ENCODE results near the gene PIP5KL1.

DNA sequence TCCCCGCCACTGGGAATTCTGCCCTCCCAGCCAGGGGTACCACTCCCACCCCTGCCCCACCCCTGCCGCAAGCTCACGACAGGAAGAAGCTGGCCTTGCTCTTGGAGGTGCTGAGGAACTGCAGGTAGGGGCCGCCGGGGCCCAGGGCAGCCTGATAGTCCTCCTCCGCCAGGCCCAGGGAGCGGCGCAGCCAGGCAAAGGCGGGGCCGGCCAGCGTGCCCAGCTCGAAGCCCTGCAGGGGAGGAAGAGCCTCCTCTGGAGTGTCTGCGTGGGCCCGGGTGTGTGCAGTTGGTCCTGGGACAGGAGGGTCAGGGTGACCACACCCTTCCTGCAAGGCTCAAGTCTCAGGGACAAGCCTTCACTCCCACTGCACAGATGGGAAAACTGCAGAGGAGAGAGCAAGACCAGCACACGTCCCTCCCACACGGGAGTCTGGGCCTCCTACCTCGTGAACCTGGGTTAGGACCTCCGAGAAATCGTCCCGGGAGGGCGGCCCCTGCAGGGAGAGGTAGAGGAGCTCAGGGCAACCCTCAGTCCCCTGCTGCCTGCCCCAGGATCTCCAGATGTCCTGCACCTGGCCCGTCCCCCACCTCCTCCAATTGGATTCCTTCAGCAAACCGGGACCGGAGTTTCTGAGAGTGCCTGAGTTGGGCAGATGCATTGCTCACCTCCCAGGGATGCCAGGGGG lies 2.4 kb downstream of the PIP5KL1 start:
- TF ChIP-seq CTCF (IDR thresholded peaks at IDR 0.05; ENCODE audit: low read depth, low read length, poor library complexity, severe bottlenecking) (no peak), EZH2phosphoT487 (IDR thresholded peaks at IDR 0.05; ENCODE audit: borderline replicate concordance, low read length) (no peak; the same call in 1 of the 2 replicates)
